IPS-20b (cell line): ENCODE data around the gene OTUD4.
"Not testable (repeated sequence)": the region's sequence is repeated elsewhere in the genome, so short reads cannot be mapped to it uniquely, and the experiment has no call there.

Experiments used
- H3K27ac ChIP-seq: one replicate; pipeline ENCODE4 v1.5.1; 2013; ENCODE audit warnings: low read length
- H3K27me3 ChIP-seq: 2 replicates; pipeline ENCODE4 v1.6.1; 2013; ENCODE audit warnings: mild to moderate bottlenecking, low read length, inconsistent platforms; ENCODE audit not compliant: insufficient read depth
- H3K36me3 ChIP-seq: 2 replicates; pipeline ENCODE4 v1.6.1; 2013; ENCODE audit warnings: low read depth, mild to moderate bottlenecking, inconsistent platforms, low read length, moderate library complexity; ENCODE audit not compliant: insufficient read depth
- H3K4me1 ChIP-seq: 2 replicates; pipeline ENCODE4 v1.6.1; 2013; ENCODE audit warnings: mild to moderate bottlenecking, control low read depth, inconsistent platforms, low read length, moderate library complexity; ENCODE audit not compliant: insufficient read depth
- H3K4me3 ChIP-seq: 2 replicates; pipeline ENCODE4 v1.5.1; 2013; ENCODE audit warnings: mild to moderate bottlenecking, low read length, inconsistent platforms
- H3K9ac ChIP-seq: 2 replicates; pipeline ENCODE4 v1.6.1; 2013; ENCODE audit warnings: low read depth, mild to moderate bottlenecking, inconsistent platforms, low read length, moderate library complexity
- H3K9me3 ChIP-seq: 2 replicates; pipeline ENCODE4 v1.6.1; 2013; ENCODE audit warnings: mild to moderate bottlenecking, low read depth, low read length, inconsistent platforms; ENCODE audit not compliant: insufficient read depth

Gene OTUD4

DNA sequence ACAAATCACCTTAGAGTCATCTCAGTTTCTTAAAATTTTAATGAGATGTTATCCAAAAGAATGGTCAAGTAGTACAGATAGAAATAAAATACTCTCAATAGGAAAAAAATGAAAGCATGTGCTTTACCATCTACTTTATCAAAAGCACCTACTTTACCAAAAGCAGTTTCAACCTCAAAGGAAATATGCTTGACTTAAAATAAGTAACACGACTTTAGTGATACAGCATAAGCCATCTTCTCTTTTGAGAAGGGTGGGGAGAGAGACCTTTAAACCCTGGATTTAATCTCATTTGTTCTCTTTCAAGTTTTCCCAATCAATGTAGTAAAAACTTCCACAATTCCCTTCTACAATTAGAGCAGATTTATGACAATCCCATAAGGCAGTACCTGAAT is 26.5 kb downstream of the OTUD4 start:
- Histone ChIP-seq H3K27ac (no peak overlapping the region), H3K9me3 (no peaks in the 10 kb centered on the region), H3K9ac (no peak overlapping the region), H3K4me3 (no peak overlapping the region), H3K27me3 (no peaks in the 10 kb centered on the region), H3K4me1 (no peaks in the 10 kb centered on the region), H3K36me3 (peaks cover 88% of the 10 kb centered on the region)

GRCh38 chr4:145153181-145153903 is 27.0 kb downstream of the OTUD4 start:
- Histone ChIP-seq H3K9me3 (no peaks in the 10 kb centered on the region), H3K27ac (no peak overlapping the region), H3K4me3 (no peak overlapping the region), H3K4me1 (no peaks in the 10 kb centered on the region), H3K27me3 (no peaks in the 10 kb centered on the region), H3K9ac (no peak overlapping the region), H3K36me3 (peaks cover 89% of the 10 kb centered on the region)

- Histone ChIP-seq H3K27me3 (no peaks in the 10 kb centered on the region), H3K9me3 (no peaks in the 10 kb centered on the region), H3K36me3 (peaks cover 97% of the 10 kb centered on the region), H3K9ac (no peak overlapping the region), H3K27ac (no peak overlapping the region), H3K4me3 (no peak overlapping the region), H3K4me1 (no peaks in the 10 kb centered on the region)
These were observed 31.4 kb downstream of the OTUD4 start for GRCh38 chr4:145148980-145149379.

- H3K36me3 ChIP-seq = peaks cover 51% of the 10 kb centered on the region
- not testable (repeated sequence) for H3K27ac ChIP-seq, H3K4me1 ChIP-seq, H3K4me3 ChIP-seq, H3K27me3 ChIP-seq, H3K9me3 ChIP-seq, H3K9ac ChIP-seq
These were observed 44.2 kb downstream of the OTUD4 start for GRCh38 chr4:145136219-145136618.

DNA sequence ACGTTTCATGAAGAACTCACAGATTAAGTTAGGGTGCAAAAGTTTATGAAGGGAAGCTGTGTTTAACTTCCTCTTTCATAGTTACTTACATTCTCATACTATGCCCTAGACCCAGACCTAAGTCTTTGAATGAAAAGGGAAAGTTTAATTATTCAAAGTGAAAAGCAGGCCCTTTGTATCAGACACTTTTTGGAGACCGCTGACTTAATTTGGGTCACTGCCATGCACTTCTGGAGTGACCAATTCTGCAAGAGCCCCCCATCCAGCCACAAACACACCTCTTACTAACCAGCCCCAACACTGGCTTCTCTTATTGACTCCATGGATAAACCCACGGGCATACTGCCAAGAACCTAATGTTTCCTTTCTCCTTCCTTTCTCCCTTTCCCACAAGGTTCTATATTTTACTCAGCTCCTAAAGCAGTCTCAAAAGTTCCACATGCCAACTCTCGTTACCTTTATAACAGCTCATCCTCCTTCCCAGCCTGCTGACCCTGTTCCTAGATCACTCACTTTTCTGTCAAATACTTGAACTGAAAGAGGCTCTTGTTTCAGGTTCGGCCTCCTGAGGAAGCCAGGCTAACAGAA is 47.8 kb downstream of the OTUD4 start:
- Histone ChIP-seq H3K9me3 (no peaks in the 10 kb centered on the region), H3K27me3 (no peaks in the 10 kb centered on the region), H3K4me3 (no peak overlapping the region), H3K9ac (no peak overlapping the region), H3K4me1 (no peaks in the 10 kb centered on the region), H3K36me3 (peaks cover 42% of the 10 kb centered on the region), H3K27ac (no peak overlapping the region)

- Histone ChIP-seq H3K9ac (no peak overlapping the region), H3K27me3 (no peaks in the 10 kb centered on the region), H3K4me3 (no peak overlapping the region), H3K27ac (no peak overlapping the region), H3K9me3 (no peaks in the 10 kb centered on the region), H3K4me1 (no peaks in the 10 kb centered on the region), H3K36me3 (peaks cover 42% of the 10 kb centered on the region)
These were observed 48.5 kb downstream of the OTUD4 start for GRCh38 chr4:145131848-145132247.

DNA sequence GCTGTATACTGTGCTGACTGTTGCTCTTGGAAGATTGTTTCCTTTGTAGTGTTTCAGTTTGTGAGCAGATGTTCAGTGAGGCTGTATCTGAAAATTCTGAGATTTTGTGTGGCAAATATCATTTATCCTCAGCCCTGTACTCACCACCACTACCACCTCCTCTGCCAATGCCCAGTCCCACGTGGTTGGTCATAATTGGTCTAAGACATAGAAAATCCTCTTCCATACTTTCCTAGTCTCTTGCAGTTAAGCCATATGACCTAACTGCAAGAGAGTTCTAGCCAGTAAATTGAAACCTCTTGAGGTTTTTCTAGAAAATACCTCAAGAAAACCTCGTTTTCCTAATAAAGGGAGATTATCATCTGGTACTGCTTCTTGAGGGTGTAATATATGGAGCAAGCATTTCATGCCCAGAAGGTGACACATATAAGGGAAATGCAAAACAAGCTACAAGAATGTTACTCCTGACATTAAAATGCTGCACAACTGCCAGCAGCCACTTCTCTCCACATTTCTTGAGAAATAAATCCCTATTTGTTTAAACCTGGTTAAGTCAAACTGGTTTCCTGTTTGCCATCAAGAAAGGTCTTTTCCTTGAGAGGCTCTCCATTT is 49.5 kb downstream of the OTUD4 start:
- peaks cover 48% of the 10 kb centered on the region for H3K36me3 ChIP-seq
- no peak overlapping the region for H3K27ac ChIP-seq
- no peaks in the 10 kb centered on the region for H3K4me1 ChIP-seq
- no peaks in the 10 kb centered on the region for H3K9me3 ChIP-seq
- H3K4me3 ChIP-seq = no peak overlapping the region
- no peak overlapping the region for H3K9ac ChIP-seq
- H3K27me3 ChIP-seq = no peaks in the 10 kb centered on the region

DNA sequence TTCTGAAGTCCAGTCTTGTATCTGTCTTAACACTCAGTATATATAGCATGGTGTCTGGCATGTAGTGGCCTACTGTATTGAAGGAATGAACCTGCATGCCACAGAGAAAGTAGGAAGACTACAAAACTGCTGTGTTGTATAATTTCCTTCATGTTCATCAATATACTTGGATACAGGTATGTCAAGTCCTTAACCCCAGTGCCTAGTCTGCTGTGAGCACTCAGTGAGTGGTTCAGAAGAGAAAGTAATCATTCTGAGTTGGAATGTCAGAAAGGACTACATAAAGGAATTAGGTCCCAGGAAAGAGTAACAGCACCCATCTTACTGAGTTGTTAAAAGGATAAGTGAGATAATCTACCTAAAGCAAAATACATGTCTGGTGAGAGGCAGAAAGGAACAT is 50.3 kb downstream of the OTUD4 start:
- Histone ChIP-seq H3K36me3 (peaks cover 56% of the 10 kb centered on the region), H3K4me1 (no peaks in the 10 kb centered on the region), H3K27ac (no peak overlapping the region)

GRCh38 chr4:145125396-145125795 is 55.0 kb downstream of the OTUD4 start:
- no peak overlapping the region for H3K9ac ChIP-seq
- peaks cover 98% of the 10 kb centered on the region for H3K36me3 ChIP-seq
- no peaks in the 10 kb centered on the region for H3K27me3 ChIP-seq

More for the DNA sequence above, 50.3 kb downstream of the OTUD4 start:
- Histone ChIP-seq H3K9ac (no peak overlapping the region), H3K9me3 (no peaks in the 10 kb centered on the region), H3K4me3 (no peak overlapping the region), H3K27me3 (no peaks in the 10 kb centered on the region)

GRCh38 chr4:145108128-145108527 is 72.3 kb downstream of the OTUD4 start:
- Histone ChIP-seq H3K9me3 (no peaks in the 10 kb centered on the region), H3K27ac (no peak overlapping the region), H3K4me3 (no peak overlapping the region), H3K9ac (no peak overlapping the region), H3K4me1 (no peaks in the 10 kb centered on the region), H3K36me3 (peaks cover 91% of the 10 kb centered on the region), H3K27me3 (no peaks in the 10 kb centered on the region)

More at GRCh38 chr4:145125396-145125795, 55.0 kb downstream of the OTUD4 start:
- H3K27ac ChIP-seq = no peak overlapping the region
- no peak overlapping the region for H3K4me3 ChIP-seq
- H3K9me3 ChIP-seq = no peaks in the 10 kb centered on the region
- H3K4me1 ChIP-seq = no peaks in the 10 kb centered on the region

- Histone ChIP-seq H3K9ac (no peak overlapping the region), H3K27ac (no peak overlapping the region), H3K36me3 (peaks cover 81% of the 10 kb centered on the region), H3K9me3 (no peaks in the 10 kb centered on the region), H3K27me3 (no peaks in the 10 kb centered on the region), H3K4me3 (no peak overlapping the region), H3K4me1 (no peaks in the 10 kb centered on the region)
These were observed 73.3 kb downstream of the OTUD4 start for GRCh38 chr4:145107126-145107525.

DNA sequence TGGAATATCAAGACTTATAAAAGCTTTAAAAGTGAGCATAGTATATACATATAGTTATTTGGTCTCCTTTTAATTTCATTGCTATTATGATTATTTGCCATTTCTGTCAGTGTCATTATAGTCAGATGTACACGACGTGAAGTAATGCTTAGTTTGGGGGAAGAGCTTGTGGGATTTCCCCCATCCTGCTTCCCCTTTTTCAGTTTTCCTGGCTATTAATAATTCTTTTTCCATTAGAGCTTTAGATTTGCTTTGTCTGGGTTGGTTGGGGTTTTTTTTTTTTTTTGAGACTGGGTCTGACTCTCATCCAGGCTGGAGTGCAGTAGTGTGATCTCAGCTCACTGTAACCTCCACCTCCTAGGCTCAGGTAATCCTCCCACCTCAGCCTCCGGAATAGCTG is 76.9 kb downstream of the OTUD4 start:
- Histone ChIP-seq H3K27ac (no peak overlapping the region), H3K4me1 (peaks cover 4% of the 10 kb centered on the region; the same call in 1 of the 2 replicates), H3K9ac (no peak overlapping the region), H3K27me3 (no peaks in the 10 kb centered on the region), H3K4me3 (no peak overlapping the region), H3K9me3 (no peaks in the 10 kb centered on the region), H3K36me3 (peaks cover 45% of the 10 kb centered on the region)
